ENCODE results near the gene KRABD2.
A peak's percentile ranks its signal among the peaks of the same experiment; 100 is the strongest.
"Not testable (repeated sequence)": the region's sequence is repeated elsewhere in the genome, so short reads cannot be mapped to it uniquely, and the experiment has no call there.

Gene KRABD2

GRCh38 chr17:8350339-8350738 lies 26.2 kb downstream of the KRABD2 start (continued):
- TF ChIP-seq CREB1 (CRISPR knock-in tag; IDR thresholded peaks at IDR 0.05; ENCODE audit: low read depth) (no peak), STAT1 (IDR thresholded peaks at IDR 0.05; ENCODE audit: unreplicated experiment) (no peak), NANOG (IDR thresholded peaks at IDR 0.05; ENCODE audit: borderline replicate concordance) (no peak), ZNF331 (CRISPR knock-in tag; IDR thresholded peaks at IDR 0.05; ENCODE audit: low read depth) (no peak), CTCF (conservative IDR thresholded peaks at IDR 0.05; ENCODE audit: low read depth in 2 of 2) (no peak), EZH2 (IDR thresholded peaks at IDR 0.05; ENCODE audit: low read depth, unreplicated experiment) (no peak), ZNF114 (CRISPR knock-in tag; IDR thresholded peaks at IDR 0.05) (no peak), EZH2phosphoT487 (IDR thresholded peaks at IDR 0.05; ENCODE audit: unreplicated experiment) (no peak)
- TF ChIP-seq, protein P1, sequence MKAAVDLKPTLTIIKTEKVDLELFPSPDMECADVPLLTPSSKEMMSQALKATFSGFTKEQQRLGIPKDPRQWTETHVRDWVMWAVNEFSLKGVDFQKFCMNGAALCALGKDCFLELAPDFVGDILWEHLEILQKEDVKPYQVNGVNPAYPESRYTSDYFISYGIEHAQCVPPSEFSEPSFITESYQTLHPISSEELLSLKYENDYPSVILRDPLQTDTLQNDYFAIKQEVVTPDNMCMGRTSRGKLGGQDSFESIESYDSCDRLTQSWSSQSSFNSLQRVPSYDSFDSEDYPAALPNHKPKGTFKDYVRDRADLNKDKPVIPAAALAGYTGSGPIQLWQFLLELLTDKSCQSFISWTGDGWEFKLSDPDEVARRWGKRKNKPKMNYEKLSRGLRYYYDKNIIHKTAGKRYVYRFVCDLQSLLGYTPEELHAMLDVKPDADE (IDR thresholded peaks at IDR 0.05): no peak

DNA sequence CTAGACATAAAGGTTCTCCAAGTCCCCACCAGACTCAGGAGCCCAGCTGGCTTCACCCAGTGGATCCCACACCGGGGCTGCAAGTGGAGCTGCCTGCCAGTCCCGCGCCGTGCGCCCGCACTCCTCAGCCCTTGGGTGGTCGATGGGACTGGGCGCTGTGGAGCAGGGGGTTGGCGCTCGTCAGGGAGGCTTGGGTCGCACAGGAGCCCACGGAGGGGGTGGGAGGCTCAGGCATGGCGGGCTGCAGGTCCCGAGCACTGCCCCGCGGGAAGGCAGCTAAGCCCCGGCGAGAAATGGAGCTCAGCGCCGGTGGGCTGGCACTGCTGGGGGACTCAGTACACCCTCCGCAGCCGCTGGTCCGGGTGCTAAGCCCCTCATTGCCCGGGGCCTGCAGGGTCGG lies 29.5 kb downstream of the KRABD2 start:
- H3K9me2 ChIP-seq (ENCODE audit: insufficient read depth); H3K4me2 ChIP-seq; H3K79me2 ChIP-seq (replicated peaks; ENCODE audit: insufficient read depth); H3K27ac ChIP-seq (ENCODE audit: low read depth); H3K27ac Mint-ChIP-seq; DNase-seq (ENCODE audit: low spot score); H3K36me3 ChIP-seq (ENCODE audit: insufficient read depth); H3K4me1 Mint-ChIP-seq; H4K20me1 ChIP-seq (replicated peaks; ENCODE audit: insufficient read depth); H3K4me3 Mint-ChIP-seq; H3K27me3 ChIP-seq (ENCODE audit: insufficient read depth); H3K9me3 Mint-ChIP-seq; ATAC-seq; H3K36me3 Mint-ChIP-seq (ENCODE audit: low read depth); H3K4me3 ChIP-seq; H3F3A ChIP-seq (replicated peaks; ENCODE audit: low read depth); H3K4me1 ChIP-seq (ENCODE audit: insufficient read depth); H3K27me3 Mint-ChIP-seq (ENCODE audit: insufficient read depth, low read depth, poor library complexity): not testable (repeated sequence)
- 0 out of 2 replicates have a peak overlapping the region, but pooled peaks have one; percentile 74 for H2AFZ ChIP-seq

DNA sequence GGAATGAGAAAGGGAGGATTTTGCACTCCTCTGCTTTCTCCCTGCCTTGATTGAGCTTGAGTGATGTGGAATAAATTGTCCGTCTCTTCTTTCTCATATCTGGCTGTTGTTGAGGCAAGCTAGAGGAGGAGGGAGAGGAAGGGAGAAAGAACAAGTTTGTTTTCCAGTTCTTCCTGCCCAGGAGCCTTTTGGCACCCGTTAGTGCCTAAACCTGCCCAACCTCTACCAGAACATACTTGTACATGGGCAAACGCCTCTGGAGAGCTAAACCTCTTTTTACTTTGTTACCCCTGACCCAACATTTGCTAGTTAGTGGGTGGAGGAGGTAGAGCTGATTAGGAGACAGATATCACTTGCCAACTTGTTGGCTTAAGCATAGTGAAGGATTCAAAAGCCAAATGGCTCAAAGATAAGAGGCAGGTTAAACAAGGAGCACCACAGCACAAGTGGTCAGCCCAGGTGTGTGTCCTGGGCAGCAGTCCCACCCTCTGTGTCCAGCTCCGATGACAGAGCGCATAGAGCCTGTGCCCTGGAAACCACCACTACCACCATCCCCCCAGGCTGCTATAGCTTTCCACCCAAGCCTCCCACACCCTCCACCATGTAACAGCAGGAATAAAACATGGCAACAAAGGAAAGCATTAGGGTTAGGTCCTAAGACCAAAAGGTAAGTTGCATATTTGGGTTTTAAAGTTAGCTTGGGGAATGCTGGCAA lies 30.4 kb downstream of the KRABD2 start:
- Histone ChIP-seq H2AFZ (peak overlapping the region; percentile 74; the same call in 1 of the 2 replicates), H3F3A (replicated peaks; ENCODE audit: low read depth) (no peaks in the 10 kb centered on the region), H3K27ac (ENCODE audit: low read depth) (no peak overlapping the region), H3K4me3 (no peak overlapping the region), H3K9me2 (ENCODE audit: insufficient read depth) (peaks cover 10% of the 10 kb centered on the region; the same call in 1 of the 2 replicates), H3K79me2 (replicated peaks; ENCODE audit: insufficient read depth) (no peaks in the 10 kb centered on the region), H3K4me2 (no peak overlapping the region), H3K36me3 (ENCODE audit: insufficient read depth) (no peaks in the 10 kb centered on the region), H3K4me1 (ENCODE audit: insufficient read depth) (peaks cover 3% of the 10 kb centered on the region; the same call in 1 of the 2 replicates), H4K20me1 (replicated peaks; ENCODE audit: insufficient read depth) (no peaks in the 10 kb centered on the region), H3K27me3 (ENCODE audit: insufficient read depth) (no peaks in the 10 kb centered on the region)
- Mint-ChIP-seq H3K9me3 (no peaks in the 10 kb centered on the region), H3K27ac (no peak overlapping the region), H3K27me3 (ENCODE audit: insufficient read depth, low read depth, poor library complexity) (no peaks in the 10 kb centered on the region), H3K4me3 (no peak overlapping the region), H3K4me1 (peaks cover 5% of the 10 kb centered on the region), H3K36me3 (ENCODE audit: low read depth) (no peaks in the 10 kb centered on the region)
- ATAC-seq (no peak), DNase-seq (ENCODE audit: low spot score) (no peak)
- TF ChIP-seq, protein P2, sequence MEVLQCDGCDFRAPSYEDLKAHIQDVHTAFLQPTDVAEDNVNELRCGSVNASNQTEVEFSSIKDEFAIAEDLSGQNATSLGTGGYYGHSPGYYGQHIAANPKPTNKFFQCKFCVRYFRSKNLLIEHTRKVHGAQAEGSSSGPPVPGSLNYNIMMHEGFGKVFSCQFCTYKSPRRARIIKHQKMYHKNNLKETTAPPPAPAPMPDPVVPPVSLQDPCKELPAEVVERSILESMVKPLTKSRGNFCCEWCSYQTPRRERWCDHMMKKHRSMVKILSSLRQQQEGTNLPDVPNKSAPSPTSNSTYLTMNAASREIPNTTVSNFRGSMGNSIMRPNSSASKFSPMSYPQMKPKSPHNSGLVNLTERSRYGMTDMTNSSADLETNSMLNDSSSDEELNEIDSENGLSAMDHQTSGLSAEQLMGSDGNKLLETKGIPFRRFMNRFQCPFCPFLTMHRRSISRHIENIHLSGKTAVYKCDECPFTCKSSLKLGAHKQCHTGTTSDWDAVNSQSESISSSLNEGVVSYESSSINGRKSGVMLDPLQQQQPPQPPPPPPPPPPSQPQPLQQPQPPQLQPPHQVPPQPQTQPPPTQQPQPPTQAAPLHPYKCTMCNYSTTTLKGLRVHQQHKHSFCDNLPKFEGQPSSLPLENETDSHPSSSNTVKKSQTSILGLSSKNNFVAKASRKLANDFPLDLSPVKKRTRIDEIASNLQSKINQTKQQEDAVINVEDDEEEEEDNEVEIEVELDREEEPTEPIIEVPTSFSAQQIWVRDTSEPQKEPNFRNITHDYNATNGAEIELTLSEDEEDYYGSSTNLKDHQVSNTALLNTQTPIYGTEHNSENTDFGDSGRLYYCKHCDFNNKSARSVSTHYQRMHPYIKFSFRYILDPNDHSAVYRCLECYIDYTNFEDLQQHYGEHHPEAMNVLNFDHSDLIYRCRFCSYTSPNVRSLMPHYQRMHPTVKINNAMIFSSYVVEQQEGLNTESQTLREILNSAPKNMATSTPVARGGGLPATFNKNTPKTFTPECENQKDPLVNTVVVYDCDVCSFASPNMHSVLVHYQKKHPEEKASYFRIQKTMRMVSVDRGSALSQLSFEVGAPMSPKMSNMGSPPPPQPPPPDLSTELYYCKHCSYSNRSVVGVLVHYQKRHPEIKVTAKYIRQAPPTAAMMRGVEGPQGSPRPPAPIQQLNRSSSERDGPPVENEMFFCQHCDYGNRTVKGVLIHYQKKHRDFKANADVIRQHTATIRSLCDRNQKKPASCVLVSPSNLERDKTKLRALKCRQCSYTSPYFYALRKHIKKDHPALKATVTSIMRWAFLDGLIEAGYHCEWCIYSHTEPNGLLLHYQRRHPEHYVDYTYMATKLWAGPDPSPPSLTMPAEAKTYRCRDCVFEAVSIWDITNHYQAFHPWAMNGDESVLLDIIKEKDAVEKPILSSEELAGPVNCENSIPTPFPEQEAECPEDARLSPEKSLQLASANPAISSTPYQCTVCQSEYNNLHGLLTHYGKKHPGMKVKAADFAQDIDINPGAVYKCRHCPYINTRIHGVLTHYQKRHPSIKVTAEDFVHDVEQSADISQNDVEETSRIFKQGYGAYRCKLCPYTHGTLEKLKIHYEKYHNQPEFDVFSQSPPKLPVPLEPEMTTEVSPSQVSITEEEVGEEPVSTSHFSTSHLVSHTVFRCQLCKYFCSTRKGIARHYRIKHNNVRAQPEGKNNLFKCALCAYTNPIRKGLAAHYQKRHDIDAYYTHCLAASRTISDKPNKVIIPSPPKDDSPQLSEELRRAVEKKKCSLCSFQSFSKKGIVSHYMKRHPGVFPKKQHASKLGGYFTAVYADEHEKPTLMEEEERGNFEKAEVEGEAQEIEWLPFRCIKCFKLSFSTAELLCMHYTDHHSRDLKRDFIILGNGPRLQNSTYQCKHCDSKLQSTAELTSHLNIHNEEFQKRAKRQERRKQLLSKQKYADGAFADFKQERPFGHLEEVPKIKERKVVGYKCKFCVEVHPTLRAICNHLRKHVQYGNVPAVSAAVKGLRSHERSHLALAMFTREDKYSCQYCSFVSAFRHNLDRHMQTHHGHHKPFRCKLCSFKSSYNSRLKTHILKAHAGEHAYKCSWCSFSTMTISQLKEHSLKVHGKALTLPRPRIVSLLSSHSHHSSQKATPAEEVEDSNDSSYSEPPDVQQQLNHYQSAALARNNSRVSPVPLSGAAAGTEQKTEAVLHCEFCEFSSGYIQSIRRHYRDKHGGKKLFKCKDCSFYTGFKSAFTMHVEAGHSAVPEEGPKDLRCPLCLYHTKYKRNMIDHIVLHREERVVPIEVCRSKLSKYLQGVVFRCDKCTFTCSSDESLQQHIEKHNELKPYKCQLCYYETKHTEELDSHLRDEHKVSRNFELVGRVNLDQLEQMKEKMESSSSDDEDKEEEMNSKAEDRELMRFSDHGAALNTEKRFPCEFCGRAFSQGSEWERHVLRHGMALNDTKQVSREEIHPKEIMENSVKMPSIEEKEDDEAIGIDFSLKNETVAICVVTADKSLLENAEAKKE (CRISPR knock-in tag; IDR thresholded peaks at IDR 0.05): no peak
- no peak for TF ChIP-seq EZH2 (IDR thresholded peaks at IDR 0.05; ENCODE audit: low read depth, unreplicated experiment)
- TF ChIP-seq STAT1 (IDR thresholded peaks at IDR 0.05; ENCODE audit: unreplicated experiment): no peak
- TF ChIP-seq ZNF331 (CRISPR knock-in tag; IDR thresholded peaks at IDR 0.05; ENCODE audit: low read depth): no peak
- no peak for TF ChIP-seq JUNB (IDR thresholded peaks at IDR 0.05; ENCODE audit: unreplicated experiment)
- TF ChIP-seq NANOG (IDR thresholded peaks at IDR 0.05; ENCODE audit: borderline replicate concordance): no peak

All from GM23338 (cell line).